Stomach (tissue), 9 donors: ENCODE measurements around the gene MMS19. TPM values are rescaled to one million over a fixed set of nuclear protein-coding genes. Genes with fewer than 3 reads are reported as not detected.
A peak's percentile ranks its signal among the peaks of the same experiment; 100 is the strongest.

Experiments used
- DNase-seq, 2 donors: peaks; one replicate each; pipeline versions ENCODE4 v3.0.0 to v3.0.0-alpha.2; 2013 to 2019
- H3K27ac ChIP-seq, 5 donors: fragments of 200-600 bp in 4 of 5; sonication (generic) in 4 of 5; one replicate each; pipeline ENCODE4 v1.5.1; 2013 to 2019; ENCODE audit warnings: mild to moderate bottlenecking in 1 of 5, moderate library complexity in 1 of 5
- H3K27me3 ChIP-seq, 3 donors: fragments of 200-600 bp; sonication (generic); one replicate each; pipeline ENCODE4 v1.5.1; 2017 to 2019; ENCODE audit warnings: mixed run types in 1 of 3
- H3K36me3 ChIP-seq, 4 donors: fragments of 200-600 bp; sonication (generic); 1 replicate in 3 of 4; 2 replicates in 1 of 4; pipeline ENCODE4 v1.5.1; 2016 to 2019
- H3K4me1 ChIP-seq, 4 donors: fragments of 200-600 bp; sonication (generic); one replicate each; pipeline ENCODE4 v1.5.1; 2016 to 2019
- H3K4me3 ChIP-seq, 4 donors: fragments of 200-600 bp; sonication (generic) in 3 of 4; one replicate each; pipeline ENCODE4 v1.5.1; 2016 to 2019; ENCODE audit warnings: mild to moderate bottlenecking in 1 of 4
- H3K9me3 ChIP-seq, 4 donors: fragments of 200-600 bp; sonication (generic); one replicate each; pipeline ENCODE4 v1.5.1; 2016 to 2019
- EP300 ChIP-seq: sonication (generic); formaldehyde crosslinking; IDR thresholded peaks from one replicate; pipeline ENCODE4 v1.6.1; 2017; ENCODE audit warnings: antibody characterized with exemption
- POLR2A ChIP-seq, 4 donors: fragments of 450-650 bp; IDR thresholded peaks; one replicate each; pipeline ENCODE4 v1.6.1; 2016; ENCODE audit warnings: antibody characterized with exemption in 4 of 4, control low read depth in 2 of 4, mild to moderate bottlenecking in 1 of 4, moderate library complexity in 1 of 4
- POLR2AphosphoS5 ChIP-seq, 3 donors: sonication (generic); formaldehyde crosslinking; IDR thresholded peaks; one replicate each; pipeline ENCODE4 v1.6.1; 2016; ENCODE audit warnings: antibody characterized with exemption in 3 of 3
- WGBS, 5 donors: extraction: QIAGEN DNeasy Blood & Tissue Kit in 3 of 5; methylation state at CpG; one replicate each; pipeline versions ENCODE4 v1.1.5 to v1.1.7; 2013 to 2018; 5-methylcytosine and 5-hydroxymethylcytosine counted together
- intact Hi-C: fragments of 100-400 bp; cut with DNase I; formaldehyde crosslinking; loops from one replicate; pipeline ENCODE4 v1.15.1; 2023; ENCODE audit warnings: low total_unique reads
- polyA plus RNA-seq, 3 donors: library from polyadenylated mRNA; stranded (reverse); fragments of 200-250 nt; gene quantifications; one replicate each; pipeline ENCODE4 v1.2.3, GENCODE V29; 2013
- total RNA-seq, 5 donors: library from RNA; depleted of rRNA; stranded (reverse); fragments of >200 nt; gene quantifications; one replicate each; pipeline versions ENCODE4 v1.1.0 to v1.2.3, GENCODE V29; 2014 to 2016
- TF ChIP-seq, protein P1 (sequence below), 7 experiments: fragments of 450-650 bp in 4 of 7; fragments of 200-600 bp in 3 of 7; sonication (generic) in 3 of 7; IDR thresholded peaks; one replicate each; pipeline ENCODE4 v1.5.1; 2016 to 2019; ENCODE audit warnings: antibody characterized with exemption in 7 of 7, control low read depth in 2 of 7, mild to moderate bottlenecking in 1 of 7
- donor health status: healthy with polysubstance abuse.
- donor health status: Bipolar disorder and iron deficiency.
- donor health status: healthy.

Gene MMS19
- total and polyA plus RNA-seq, 8 donors: 30.9 to 146 (median 58.4) TPM

DNA sequence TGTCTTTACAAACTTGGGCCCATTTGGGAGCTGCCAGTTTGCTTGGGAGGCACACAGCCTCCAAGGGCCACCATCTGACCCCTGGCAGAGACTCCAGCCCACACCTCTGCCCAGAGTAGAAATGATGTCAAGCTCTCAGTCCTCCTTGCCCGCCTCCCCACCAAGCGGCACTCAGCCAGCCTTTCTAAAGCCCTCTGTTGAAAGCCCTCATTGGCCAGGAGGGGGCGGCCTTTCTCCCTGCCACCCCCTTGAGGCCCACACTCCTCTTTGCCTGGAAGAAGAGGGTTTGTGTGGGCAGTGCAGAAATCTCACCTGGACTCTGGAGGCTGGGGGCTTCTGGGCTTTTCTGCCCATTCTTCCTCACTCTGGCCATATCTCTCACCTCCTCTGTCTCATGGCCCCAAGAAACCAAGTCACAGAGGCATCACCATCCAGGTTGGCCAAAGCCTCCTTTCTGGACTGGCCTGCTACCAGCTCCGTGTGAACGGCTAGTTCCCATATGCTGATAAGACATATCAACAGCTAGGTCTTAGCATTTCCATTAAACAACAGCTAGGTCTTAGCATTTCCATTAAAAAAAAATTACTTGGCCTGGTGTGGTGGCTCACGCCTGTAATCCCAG lies 36.6 kb upstream of the MMS19 start:
- H3K9me3 ChIP-seq: no peaks in the 10 kb centered on the region
- no peaks in the 10 kb centered on the region for H3K27me3 ChIP-seq
- H3K4me3 ChIP-seq: no peak overlapping the region
- peaks cover 0 to 6% (median 4%) of the 10 kb centered on the region in 4 donors for H3K4me1 ChIP-seq
- no peak overlapping the region for H3K27ac ChIP-seq
- intact Hi-C loops: no loop called here
- 66 to 77% (median 69%) methylated on average over 6 of the region's 6 CpGs for WGBS, 5 donors
- no peak for DNase-seq
- TF ChIP-seq, protein P1, sequence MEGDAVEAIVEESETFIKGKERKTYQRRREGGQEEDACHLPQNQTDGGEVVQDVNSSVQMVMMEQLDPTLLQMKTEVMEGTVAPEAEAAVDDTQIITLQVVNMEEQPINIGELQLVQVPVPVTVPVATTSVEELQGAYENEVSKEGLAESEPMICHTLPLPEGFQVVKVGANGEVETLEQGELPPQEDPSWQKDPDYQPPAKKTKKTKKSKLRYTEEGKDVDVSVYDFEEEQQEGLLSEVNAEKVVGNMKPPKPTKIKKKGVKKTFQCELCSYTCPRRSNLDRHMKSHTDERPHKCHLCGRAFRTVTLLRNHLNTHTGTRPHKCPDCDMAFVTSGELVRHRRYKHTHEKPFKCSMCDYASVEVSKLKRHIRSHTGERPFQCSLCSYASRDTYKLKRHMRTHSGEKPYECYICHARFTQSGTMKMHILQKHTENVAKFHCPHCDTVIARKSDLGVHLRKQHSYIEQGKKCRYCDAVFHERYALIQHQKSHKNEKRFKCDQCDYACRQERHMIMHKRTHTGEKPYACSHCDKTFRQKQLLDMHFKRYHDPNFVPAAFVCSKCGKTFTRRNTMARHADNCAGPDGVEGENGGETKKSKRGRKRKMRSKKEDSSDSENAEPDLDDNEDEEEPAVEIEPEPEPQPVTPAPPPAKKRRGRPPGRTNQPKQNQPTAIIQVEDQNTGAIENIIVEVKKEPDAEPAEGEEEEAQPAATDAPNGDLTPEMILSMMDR (IDR thresholded peaks at IDR 0.05): peak in 2 of 7 experiments; percentile 23 to 26
- TF ChIP-seq POLR2A (IDR thresholded peaks at IDR 0.05): no peak
- TF ChIP-seq EP300: no peak
- no peak for TF ChIP-seq POLR2AphosphoS5 (IDR thresholded peaks at IDR 0.05)
- no peaks in the 10 kb centered on the region for H3K36me3 ChIP-seq

- intact Hi-C loops: no loop called here
- Histone ChIP-seq H3K36me3 (no peaks in the 10 kb centered on the region), H3K27me3 (no peaks in the 10 kb centered on the region), H3K4me1 (no peaks in the 10 kb centered on the region), H3K9me3 (no peaks in the 10 kb centered on the region), H3K27ac (no peak overlapping the region), H3K4me3 (no peak overlapping the region)
- WGBS, 5 donors: 76 to 93% (median 86%) methylated on average over 6 of the region's 6 CpGs
- no peak for DNase-seq
- TF ChIP-seq POLR2A (IDR thresholded peaks at IDR 0.05): no peak
- TF ChIP-seq, protein P1 (IDR thresholded peaks at IDR 0.05): no peak
- no peak for TF ChIP-seq POLR2AphosphoS5 (IDR thresholded peaks at IDR 0.05)
- no peak for TF ChIP-seq EP300
Observed at GRCh38 chr10:97533888-97534287, 35.7 kb upstream of the MMS19 start.

DNA sequence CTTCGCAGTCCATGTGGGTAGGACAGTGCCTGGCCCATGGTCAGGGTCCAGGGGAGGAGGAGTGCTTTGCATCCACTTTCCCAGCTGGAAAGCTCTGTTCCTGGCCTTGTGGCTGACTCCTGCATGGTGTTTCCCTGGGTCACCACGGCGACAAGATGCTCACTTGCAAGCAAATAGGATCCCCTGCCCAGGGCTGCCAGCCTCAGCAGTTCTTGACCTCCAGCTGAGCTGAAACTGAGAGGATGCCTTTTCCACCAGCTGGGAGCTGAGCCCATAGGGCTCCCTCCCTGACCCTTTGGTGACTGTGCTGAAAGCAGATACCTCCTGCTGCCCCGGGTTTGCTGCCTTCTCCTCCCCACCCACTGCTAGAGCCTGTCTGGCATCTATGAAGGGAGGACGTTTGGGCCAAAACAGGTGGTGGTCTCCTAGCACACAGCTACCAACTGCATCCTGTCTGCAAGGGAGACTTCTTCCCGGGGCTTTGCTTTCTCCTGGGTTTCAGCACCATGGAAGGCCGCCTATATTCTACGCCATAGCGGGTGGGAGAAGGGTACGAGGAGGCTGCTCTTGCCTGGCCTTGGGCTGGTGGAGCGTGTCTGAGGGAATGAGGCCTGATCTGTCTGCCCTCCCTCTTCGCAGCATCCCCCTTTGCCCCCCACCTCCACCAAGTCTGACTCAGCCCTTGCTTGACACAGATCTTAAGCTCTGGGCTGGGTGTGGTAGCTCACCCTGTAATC lies 34.9 kb upstream of the MMS19 start:
- WGBS, 5 donors: 78 to 88% (median 81%) methylated on average over 11 to 12 of the region's 12 CpGs
- H3K36me3 ChIP-seq: no peaks in the 10 kb centered on the region
- no peak overlapping the region for H3K27ac ChIP-seq
- TF ChIP-seq POLR2A (IDR thresholded peaks at IDR 0.05) (no peak), EP300 (no peak), POLR2AphosphoS5 (IDR thresholded peaks at IDR 0.05) (no peak)
- TF ChIP-seq, protein P1 (IDR thresholded peaks at IDR 0.05): no peak
- H3K4me3 ChIP-seq: no peak overlapping the region
- no peaks in the 10 kb centered on the region for H3K4me1 ChIP-seq
- intact Hi-C loops: no loop called here
- no peaks in the 10 kb centered on the region for H3K9me3 ChIP-seq
- peak in 1 of 2 donors; percentile 35 for DNase-seq
- H3K27me3 ChIP-seq: no peaks in the 10 kb centered on the region

- intact Hi-C loops: no loop called here
- no peak overlapping the region for H3K27ac ChIP-seq
- no peaks in the 10 kb centered on the region for H3K27me3 ChIP-seq
- H3K4me3 ChIP-seq: no peak overlapping the region
- no peak for DNase-seq
- TF ChIP-seq, protein P1 (IDR thresholded peaks at IDR 0.05): no peak
- TF ChIP-seq POLR2A (IDR thresholded peaks at IDR 0.05) (no peak), EP300 (no peak), POLR2AphosphoS5 (IDR thresholded peaks at IDR 0.05) (no peak)
- WGBS, 5 donors: 84 to 92% (median 87%) methylated on average over 10 of the region's 10 CpGs
- no peaks in the 10 kb centered on the region for H3K4me1 ChIP-seq
- no peaks in the 10 kb centered on the region for H3K9me3 ChIP-seq
- H3K36me3 ChIP-seq: no peaks in the 10 kb centered on the region
Observed at GRCh38 chr10:97531401-97531986, 33.3 kb upstream of the MMS19 start.
